ENCODE data around the gene CRTC3. TPM values are rescaled to one million over a fixed set of nuclear protein-coding genes. Genes with fewer than 3 reads are reported as not detected.

The CRTC3 gene
- total RNA-seq, 1 experiment from 2014 or later, result 45.0 TPM

- H3K27me3 ChIP-seq (ENCODE audit: control insufficient read depth, insufficient read depth, low read length), result no peaks in the 10 kb centered on the region
- ChIA-PET POLR2A (no interaction called here), CTCF (no interaction called here)
- H3K4me1 ChIP-seq (ENCODE audit: control insufficient read depth, insufficient read depth, low read length), result no peaks in the 10 kb centered on the region
- DNase-seq (ENCODE audit: low read depth, low spot score), result no peak
- in situ Hi-C loops (cut with HindIII; ENCODE audit: low pct_unique_long_range_greater_than_20kb, low sequenced_read_pairs), result no loop called here
- no TSS peak for BruUV-seq (replicated peaks)
- ATAC-seq, result no peak
- no peaks in the 10 kb centered on the region for H3K36me3 ChIP-seq (ENCODE audit: control insufficient read depth, insufficient read depth, low read length)
- H3K9me3 ChIP-seq (ENCODE audit: control insufficient read depth, insufficient read depth, low read depth, low read length), result no peaks in the 10 kb centered on the region; the same call in 1 of the 2 replicates
- TF ChIP-seq SIN3A (IDR thresholded peaks at IDR 0.05; ENCODE audit: borderline replicate concordance, insufficient read depth, low read depth, low read length) (no peak), REST (IDR thresholded peaks at IDR 0.05; ENCODE audit: insufficient read depth in 1 of 2, low read depth in 2 of 2, low read length in 1 of 2) (no peak), TCF7L2 (IDR thresholded peaks at IDR 0.05; ENCODE audit: low read depth, low read length) (no peak), CTCF (IDR thresholded peaks at IDR 0.05) (no peak), POLR2AphosphoS5 (IDR thresholded peaks at IDR 0.05; ENCODE audit: low read depth, low read length) (no peak)
- intact Hi-C loops (cut with micrococcal nuclease; ENCODE audit: unreplicated experiment), result loop anchor here (2.0 to 10.0 kb wide), 2 partner anchors 42 to 366 kb away; no protein-coding TSS in a partner anchor
- no peak overlapping the region for H3K4me3 ChIP-seq (ENCODE audit: low read depth in 2 of 2, low read length in 2 of 2)
- no peak overlapping the region for H3K27ac ChIP-seq (ENCODE audit: low read length)
These were observed 160.9 kb downstream of the CRTC3 start for GRCh38 chr15:90690585-90690984.

GRCh38 chr15:90691369-90691768, 161.6 kb downstream of the CRTC3 start:
- ChIA-PET POLR2A (no interaction called here), CTCF (interaction anchor here (1.1 kb wide), 1 partner anchor 44 kb away, joined by 3 read pairs; no protein-coding TSS in a partner anchor)
- TF ChIP-seq CTCF (IDR thresholded peaks at IDR 0.05) (no peak), POLR2AphosphoS5 (IDR thresholded peaks at IDR 0.05; ENCODE audit: low read depth, low read length) (no peak), TCF7L2 (IDR thresholded peaks at IDR 0.05; ENCODE audit: low read depth, low read length) (no peak), SIN3A (IDR thresholded peaks at IDR 0.05; ENCODE audit: borderline replicate concordance, insufficient read depth, low read depth, low read length) (no peak), REST (IDR thresholded peaks at IDR 0.05; ENCODE audit: insufficient read depth in 1 of 2, low read depth in 2 of 2, low read length in 1 of 2) (no peak)
- Histone ChIP-seq H3K9me3 (ENCODE audit: control insufficient read depth, insufficient read depth, low read depth, low read length) (no peaks in the 10 kb centered on the region; the same call in 1 of the 2 replicates), H3K27ac (ENCODE audit: low read length) (no peak overlapping the region), H3K4me1 (ENCODE audit: control insufficient read depth, insufficient read depth, low read length) (no peaks in the 10 kb centered on the region), H3K27me3 (ENCODE audit: control insufficient read depth, insufficient read depth, low read length) (no peaks in the 10 kb centered on the region), H3K4me3 (ENCODE audit: low read depth in 2 of 2, low read length in 2 of 2) (no peak overlapping the region), H3K36me3 (ENCODE audit: control insufficient read depth, insufficient read depth, low read length) (no peaks in the 10 kb centered on the region)
- DNase-seq (ENCODE audit: low read depth, low spot score), result no peak
- BruUV-seq (replicated peaks), result no TSS peak
- intact Hi-C loops (cut with micrococcal nuclease; ENCODE audit: unreplicated experiment), result loop anchor here (2.0 to 10.0 kb wide), 2 partner anchors 43 to 367 kb away; no protein-coding TSS in a partner anchor
- in situ Hi-C loops (cut with HindIII; ENCODE audit: low pct_unique_long_range_greater_than_20kb, low sequenced_read_pairs), result no loop called here
- ATAC-seq, result no peak

Measured in Panc1 (cell line).